ENCODE results near the gene STEAP3. TPM values are rescaled to one million over a fixed set of nuclear protein-coding genes. Genes with fewer than 3 reads are reported as not detected.

The STEAP3 gene
- total RNA-seq, 4 donors from 2014 or later = 2.5 to 5.9 (median 5.2) TPM

DNA sequence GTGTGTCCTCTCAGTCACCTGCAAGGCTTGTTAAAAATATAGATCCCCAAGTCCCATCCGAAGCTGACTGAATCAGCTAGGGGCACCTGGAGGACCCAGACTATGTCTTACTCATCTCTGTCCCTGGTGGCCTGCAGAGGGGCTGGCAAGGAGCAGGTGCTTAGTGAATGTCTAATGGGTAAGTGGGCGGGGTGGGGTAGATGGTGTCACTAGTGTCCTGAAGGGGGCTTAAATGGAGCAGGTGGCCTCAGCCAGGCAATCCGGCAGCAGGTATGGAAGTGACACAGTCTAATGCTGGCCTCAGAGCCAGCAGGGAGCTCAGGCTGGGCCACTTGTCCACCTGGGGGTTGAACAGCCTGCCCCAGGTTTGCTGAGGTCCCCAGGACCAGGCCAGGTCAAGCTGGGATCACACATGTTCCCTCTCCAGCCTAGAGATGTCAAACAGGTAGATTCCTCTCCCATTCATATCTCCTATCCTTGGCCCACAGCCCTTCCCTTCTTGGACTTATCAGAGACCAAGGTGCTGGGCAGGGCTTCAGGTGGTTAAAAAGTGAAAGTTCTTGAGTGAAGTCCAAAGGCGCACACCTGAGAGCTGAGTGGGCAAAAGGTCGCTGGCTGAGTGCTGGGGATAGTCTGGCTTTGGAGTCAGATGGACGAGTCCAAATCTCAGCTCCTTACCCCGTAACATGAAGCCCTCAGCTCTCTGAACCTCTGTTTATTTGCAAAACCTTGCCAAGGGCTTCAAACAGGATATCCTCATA is 1.7 kb downstream of the STEAP3 start:
- peaks cover 11 to 26% (median 16%) of the 10 kb centered on the region in 4 donors for H3K4me1 ChIP-seq
- no peak for DNase-seq (ENCODE audit: extremely low spot score)
- no peak overlapping the region for H3K27ac ChIP-seq (replicated peaks in 1 of 4)
- peaks cover 0 to 11% (median 0%) of the 10 kb centered on the region in 4 donors for H3K27me3 ChIP-seq
- H3K9me3 ChIP-seq = no peaks in the 10 kb centered on the region
- no peaks in the 10 kb centered on the region for H3K36me3 ChIP-seq
- TF ChIP-seq EP300 (IDR thresholded peaks at IDR 0.05) (no peak), POLR2AphosphoS5 (IDR thresholded peaks at IDR 0.05) (no peak), POLR2A (IDR thresholded peaks at IDR 0.05; ENCODE audit: low read depth) (no peak)
- TF ChIP-seq, protein P1, sequence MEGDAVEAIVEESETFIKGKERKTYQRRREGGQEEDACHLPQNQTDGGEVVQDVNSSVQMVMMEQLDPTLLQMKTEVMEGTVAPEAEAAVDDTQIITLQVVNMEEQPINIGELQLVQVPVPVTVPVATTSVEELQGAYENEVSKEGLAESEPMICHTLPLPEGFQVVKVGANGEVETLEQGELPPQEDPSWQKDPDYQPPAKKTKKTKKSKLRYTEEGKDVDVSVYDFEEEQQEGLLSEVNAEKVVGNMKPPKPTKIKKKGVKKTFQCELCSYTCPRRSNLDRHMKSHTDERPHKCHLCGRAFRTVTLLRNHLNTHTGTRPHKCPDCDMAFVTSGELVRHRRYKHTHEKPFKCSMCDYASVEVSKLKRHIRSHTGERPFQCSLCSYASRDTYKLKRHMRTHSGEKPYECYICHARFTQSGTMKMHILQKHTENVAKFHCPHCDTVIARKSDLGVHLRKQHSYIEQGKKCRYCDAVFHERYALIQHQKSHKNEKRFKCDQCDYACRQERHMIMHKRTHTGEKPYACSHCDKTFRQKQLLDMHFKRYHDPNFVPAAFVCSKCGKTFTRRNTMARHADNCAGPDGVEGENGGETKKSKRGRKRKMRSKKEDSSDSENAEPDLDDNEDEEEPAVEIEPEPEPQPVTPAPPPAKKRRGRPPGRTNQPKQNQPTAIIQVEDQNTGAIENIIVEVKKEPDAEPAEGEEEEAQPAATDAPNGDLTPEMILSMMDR (IDR thresholded peaks at IDR 0.05) = no peak
- H3K4me3 ChIP-seq = no peak overlapping the region
- intact Hi-C loops (cut with DNase I) = no loop called here
- WGBS = 95% methylated on average over 5 of the region's 7 CpGs

DNA sequence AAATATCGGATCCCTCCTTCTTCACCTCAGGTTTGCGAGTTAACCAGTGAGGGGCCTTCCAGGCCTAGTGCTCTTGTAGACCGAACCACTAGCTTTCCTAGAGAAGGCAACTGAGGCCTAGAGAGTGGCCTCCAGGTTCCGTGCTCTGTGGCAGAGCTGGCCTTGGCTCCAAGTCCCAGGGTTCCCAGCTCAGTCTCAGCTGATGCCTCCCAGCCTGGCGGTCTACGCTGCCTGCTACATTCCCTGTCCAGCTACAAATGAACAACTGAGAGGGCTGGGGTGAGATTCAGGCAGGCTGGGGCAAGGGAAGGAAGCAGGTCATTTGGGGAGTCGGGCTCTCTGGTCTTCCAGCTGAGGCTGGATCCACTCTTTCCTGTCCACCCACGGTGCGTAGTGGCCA is 2.3 kb downstream of the STEAP3 start:
- no peak overlapping the region for H3K27ac ChIP-seq (replicated peaks in 1 of 4)
- H3K36me3 ChIP-seq = no peaks in the 10 kb centered on the region
- no peak overlapping the region for H3K4me3 ChIP-seq
- no peak for DNase-seq (ENCODE audit: extremely low spot score)
- H3K9me3 ChIP-seq = no peaks in the 10 kb centered on the region
- peaks cover 11 to 26% (median 16%) of the 10 kb centered on the region in 4 donors for H3K4me1 ChIP-seq
- WGBS = 95% methylated on average over 7 of the region's 9 CpGs
- no peak for TF ChIP-seq POLR2AphosphoS5 (IDR thresholded peaks at IDR 0.05)
- no peak for TF ChIP-seq EP300 (IDR thresholded peaks at IDR 0.05)
- TF ChIP-seq, protein P1 (IDR thresholded peaks at IDR 0.05) = no peak
- no peak for TF ChIP-seq POLR2A (IDR thresholded peaks at IDR 0.05; ENCODE audit: low read depth)
- peaks cover 0 to 11% (median 0%) of the 10 kb centered on the region in 4 donors for H3K27me3 ChIP-seq
- intact Hi-C loops (cut with DNase I) = no loop called here

DNA sequence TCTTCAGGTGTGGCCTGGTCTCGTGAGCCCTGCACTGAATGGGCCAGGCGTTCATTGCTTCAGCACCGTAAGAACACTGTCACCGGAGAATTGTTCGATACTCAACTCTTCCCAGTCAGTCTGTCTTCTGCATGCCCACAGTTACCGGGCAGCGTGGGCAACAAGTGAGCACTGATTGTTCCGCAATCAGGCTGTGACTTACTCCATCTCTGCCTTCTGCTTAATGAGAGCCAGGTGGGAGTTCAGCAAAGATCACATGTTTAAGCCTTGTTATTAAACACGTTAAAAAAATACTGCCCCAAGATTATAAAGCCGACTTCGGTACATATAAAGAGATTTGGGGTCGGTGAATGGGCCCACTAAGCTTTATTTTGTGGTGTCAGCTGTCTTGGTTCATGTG is 3.7 kb downstream of the STEAP3 start:
- Histone ChIP-seq H3K36me3 (no peaks in the 10 kb centered on the region), H3K4me3 (no peak overlapping the region), H3K4me1 (peaks cover 11 to 26% (median 16%) of the 10 kb centered on the region in 4 donors), H3K27me3 (peaks cover 0 to 11% (median 0%) of the 10 kb centered on the region in 4 donors), H3K9me3 (no peaks in the 10 kb centered on the region), H3K27ac (replicated peaks in 1 of 4) (no peak overlapping the region)
- no peak for DNase-seq (ENCODE audit: extremely low spot score)
- TF ChIP-seq EP300 (IDR thresholded peaks at IDR 0.05) = no peak
- 98% methylated on average over 12 of the region's 12 CpGs for WGBS
- intact Hi-C loops (cut with DNase I) = no loop called here

DNA sequence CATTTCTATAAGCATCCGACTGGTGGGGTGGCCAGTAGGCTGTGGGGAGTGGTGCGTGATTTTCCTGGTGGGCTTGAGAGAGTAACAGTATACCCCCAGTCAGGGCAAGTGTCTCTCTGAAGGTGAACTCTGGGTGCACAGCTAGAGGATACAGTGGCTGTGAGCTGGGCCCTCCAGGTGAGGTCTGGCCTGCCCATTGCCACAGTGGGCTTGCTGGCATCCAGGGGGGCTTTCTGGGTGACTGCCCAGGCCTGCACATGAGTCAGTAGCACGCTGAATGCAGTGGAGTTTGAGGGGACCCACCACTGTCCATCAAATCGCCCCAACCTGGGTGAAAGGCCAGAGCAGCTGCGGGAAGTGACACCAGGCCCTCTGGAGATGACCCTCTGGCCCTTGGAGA is 4.5 kb downstream of the STEAP3 start:
- intact Hi-C loops (cut with DNase I) = no loop called here
- H3K4me3 ChIP-seq = no peak overlapping the region
- DNase-seq (ENCODE audit: extremely low spot score) = no peak
- H3K9me3 ChIP-seq = no peaks in the 10 kb centered on the region
- H3K27me3 ChIP-seq = peaks cover 0 to 11% (median 0%) of the 10 kb centered on the region in 4 donors
- H3K36me3 ChIP-seq = no peaks in the 10 kb centered on the region
- H3K4me1 ChIP-seq = peaks cover 11 to 26% (median 15%) of the 10 kb centered on the region in 4 donors
- no peak for TF ChIP-seq EP300 (IDR thresholded peaks at IDR 0.05)
- no peak for TF ChIP-seq POLR2AphosphoS5 (IDR thresholded peaks at IDR 0.05)
- no peak for TF ChIP-seq POLR2A (IDR thresholded peaks at IDR 0.05; ENCODE audit: low read depth)
- TF ChIP-seq, protein P1 (IDR thresholded peaks at IDR 0.05) = no peak
- no peak overlapping the region for H3K27ac ChIP-seq (replicated peaks in 1 of 4)
- WGBS = 81% methylated on average over 5 of the region's 5 CpGs

DNA sequence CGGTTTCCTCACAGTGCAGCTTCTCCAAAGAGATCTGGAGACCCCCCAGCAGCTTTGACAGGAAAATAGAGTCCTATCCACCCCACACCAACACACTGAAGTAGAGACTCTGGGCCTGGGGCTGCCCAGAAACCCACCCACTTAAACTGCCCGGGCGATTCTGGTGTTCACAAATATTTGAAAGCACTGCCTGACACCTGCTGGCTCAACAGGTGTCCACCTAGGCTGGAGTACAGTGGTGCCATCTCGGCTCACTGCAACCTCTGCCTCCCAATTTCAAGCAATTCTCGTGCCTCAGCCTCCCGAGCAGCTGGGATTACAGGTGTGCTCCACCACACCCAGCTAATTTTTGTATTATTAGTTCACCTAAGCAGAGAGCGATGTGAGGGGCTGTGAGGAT is 5.3 kb downstream of the STEAP3 start:
- H3K36me3 ChIP-seq = no peaks in the 10 kb centered on the region
- intact Hi-C loops (cut with DNase I) = no loop called here
- H3K4me3 ChIP-seq = no peak overlapping the region
- no peak for DNase-seq (ENCODE audit: extremely low spot score)
- H3K4me1 ChIP-seq = peaks cover 8 to 19% (median 9%) of the 10 kb centered on the region in 4 donors
- H3K9me3 ChIP-seq = no peaks in the 10 kb centered on the region
- WGBS = 98% methylated on average over 4 of the region's 7 CpGs
- H3K27me3 ChIP-seq = peaks cover 0 to 8% (median 0%) of the 10 kb centered on the region in 4 donors
- TF ChIP-seq POLR2A (IDR thresholded peaks at IDR 0.05; ENCODE audit: low read depth) (no peak), POLR2AphosphoS5 (IDR thresholded peaks at IDR 0.05) (no peak), EP300 (IDR thresholded peaks at IDR 0.05) (no peak)
- TF ChIP-seq, protein P1 (IDR thresholded peaks at IDR 0.05) = no peak
- H3K27ac ChIP-seq (replicated peaks in 1 of 4) = no peak overlapping the region

Data from esophagus muscularis mucosa (tissue), 4 donors.